NCI-H1092 treated with DMSO at 0.1 percent for 48 hours (cell line): ENCODE data around the gene MYOCD.
A peak's percentile ranks its signal among the peaks of the same experiment; 100 is the strongest.

Source experiments
- DNase-seq: peaks from one replicate; lab custom pipeline; 2025; lab: John Stamatoyannopoulos, UW

MYOCD gene

DNA sequence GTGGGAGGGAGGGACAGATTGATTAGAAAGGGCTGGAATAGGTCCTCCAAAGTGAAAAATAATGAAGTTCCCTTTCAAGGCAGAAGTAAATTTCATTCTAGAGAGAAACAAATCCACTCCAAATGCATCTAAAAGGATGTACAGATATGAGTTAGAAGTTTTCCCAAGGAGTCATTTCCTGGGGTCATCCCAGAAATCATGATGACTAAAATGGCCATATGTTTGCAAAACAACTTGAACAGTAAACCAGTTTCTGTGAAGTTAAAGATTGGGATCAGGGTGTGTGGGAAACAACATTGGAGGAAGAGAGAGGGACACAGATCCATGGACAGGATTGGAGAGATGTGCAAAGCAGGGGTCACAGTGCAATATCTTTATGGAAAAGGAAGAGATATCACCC lies 91.1 kb downstream of the MYOCD start:
- DNase-seq, result no peak

DNA sequence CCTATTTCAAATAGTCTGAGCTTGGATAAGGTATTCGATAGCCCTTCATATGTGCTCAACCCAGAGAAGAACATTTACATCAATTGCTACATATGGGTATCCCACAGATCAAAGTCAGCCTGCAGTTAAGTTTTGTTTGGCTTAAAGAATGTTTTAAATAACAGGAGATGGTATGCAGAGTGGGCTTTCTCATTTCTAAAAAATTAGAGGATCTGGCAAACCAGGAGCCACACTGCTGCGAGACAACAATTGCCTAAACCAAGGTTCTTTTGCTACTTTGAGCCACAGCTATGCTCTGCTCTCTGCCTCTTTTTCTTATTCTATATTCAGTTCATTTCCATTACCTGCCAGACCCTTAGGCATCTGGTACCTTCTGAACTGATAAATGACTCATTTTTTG lies 93.4 kb downstream of the MYOCD start:
- DNase-seq, result no peak

DNA sequence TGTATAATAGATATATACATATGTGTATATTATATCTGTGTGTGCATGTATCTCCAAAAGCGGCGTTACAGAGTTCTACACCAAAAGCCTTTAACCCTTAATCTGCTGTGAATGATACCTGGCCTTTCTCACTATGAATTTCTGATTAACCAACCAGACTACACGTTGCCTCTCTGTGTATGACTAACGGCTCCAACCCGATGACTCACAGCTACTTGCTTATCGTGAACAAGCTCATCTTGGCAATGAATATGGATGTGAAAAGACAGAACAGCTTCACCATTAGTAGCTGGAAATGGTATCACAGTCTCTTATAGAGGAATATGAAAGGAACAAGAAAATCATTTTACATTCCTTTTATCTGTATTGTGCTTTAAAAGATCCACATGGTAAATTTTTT lies 99.9 kb downstream of the MYOCD start:
- DNase-seq, result no peak

DNA sequence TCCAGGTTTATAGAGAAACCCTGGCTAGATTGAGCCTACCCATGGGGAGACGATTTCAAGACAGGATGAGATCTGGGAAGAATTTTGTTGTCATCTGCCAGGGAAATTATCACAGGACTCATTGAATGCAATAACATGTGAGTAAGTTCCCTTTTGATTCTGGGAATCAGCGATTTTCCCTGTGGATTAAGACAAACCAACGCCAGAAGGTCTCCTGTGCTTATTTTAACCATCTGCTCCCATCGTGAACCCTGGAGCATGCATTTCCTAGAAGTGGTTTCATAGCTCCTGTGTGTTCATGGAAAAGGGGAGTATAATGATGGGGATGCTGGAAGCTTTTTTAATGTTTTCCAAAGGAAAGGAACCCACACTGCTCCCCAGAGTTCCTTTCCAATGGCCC lies 102.6 kb downstream of the MYOCD start:
- no peak for DNase-seq

DNA sequence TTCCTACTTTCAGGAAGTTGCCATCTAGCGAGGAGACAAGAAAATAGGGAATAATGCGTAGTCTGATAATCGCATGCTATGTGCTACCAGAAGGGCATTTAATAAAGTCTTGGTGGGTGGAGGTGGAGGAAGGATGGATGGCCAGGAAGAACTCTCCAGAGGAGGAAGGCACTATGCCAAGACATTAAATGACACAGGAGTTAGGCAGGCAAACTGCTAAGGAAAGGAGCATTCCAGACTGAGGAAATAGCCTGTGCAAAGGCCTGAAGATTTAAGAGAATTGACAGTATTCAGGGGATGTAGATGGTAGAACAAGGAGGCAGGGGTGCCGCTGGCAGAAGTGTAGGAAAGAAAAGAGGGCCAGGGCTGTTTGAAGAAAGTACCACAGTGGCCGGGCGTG lies 104.3 kb downstream of the MYOCD start:
- DNase-seq, result no peak

DNA sequence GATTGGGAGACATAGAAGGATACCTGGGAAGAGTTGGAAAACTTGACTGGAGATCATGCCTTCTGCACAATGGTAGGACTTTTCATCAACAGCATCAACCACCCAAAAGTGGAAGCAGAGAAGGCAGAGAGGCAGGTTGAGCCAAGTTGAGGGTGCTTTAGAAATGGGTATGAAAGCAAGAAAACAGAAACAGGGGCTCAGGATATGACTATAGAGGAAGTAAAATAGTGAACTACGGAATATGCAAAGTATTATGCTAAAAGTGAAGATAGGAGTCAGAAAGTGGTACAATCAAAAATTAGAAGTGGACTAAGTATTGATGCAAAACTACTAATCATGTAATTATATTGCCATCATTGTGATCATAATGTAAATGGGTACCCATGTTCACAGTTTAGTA lies 107.5 kb downstream of the MYOCD start:
- DNase-seq, result no peak

DNA sequence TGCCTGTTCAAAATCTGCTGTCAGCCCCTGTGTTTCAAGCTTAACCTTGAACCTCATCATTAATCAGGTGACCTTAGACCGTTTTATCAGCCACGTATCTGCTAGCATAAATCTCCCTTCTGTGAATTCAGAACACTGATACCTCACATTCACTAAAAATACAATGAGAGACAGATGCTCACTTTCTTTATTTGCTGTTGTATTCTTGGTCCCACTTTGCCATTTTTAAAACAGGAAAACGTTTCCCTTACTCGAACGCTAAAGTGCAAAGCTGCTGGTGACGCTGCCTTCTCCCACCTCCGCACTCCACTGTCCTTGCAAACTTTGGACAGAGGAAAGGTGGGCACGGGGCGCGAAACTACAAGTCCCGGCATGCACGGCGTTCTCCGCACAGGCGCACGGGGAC lies 123.4 kb downstream of the MYOCD start:
- no peak for DNase-seq

DNA sequence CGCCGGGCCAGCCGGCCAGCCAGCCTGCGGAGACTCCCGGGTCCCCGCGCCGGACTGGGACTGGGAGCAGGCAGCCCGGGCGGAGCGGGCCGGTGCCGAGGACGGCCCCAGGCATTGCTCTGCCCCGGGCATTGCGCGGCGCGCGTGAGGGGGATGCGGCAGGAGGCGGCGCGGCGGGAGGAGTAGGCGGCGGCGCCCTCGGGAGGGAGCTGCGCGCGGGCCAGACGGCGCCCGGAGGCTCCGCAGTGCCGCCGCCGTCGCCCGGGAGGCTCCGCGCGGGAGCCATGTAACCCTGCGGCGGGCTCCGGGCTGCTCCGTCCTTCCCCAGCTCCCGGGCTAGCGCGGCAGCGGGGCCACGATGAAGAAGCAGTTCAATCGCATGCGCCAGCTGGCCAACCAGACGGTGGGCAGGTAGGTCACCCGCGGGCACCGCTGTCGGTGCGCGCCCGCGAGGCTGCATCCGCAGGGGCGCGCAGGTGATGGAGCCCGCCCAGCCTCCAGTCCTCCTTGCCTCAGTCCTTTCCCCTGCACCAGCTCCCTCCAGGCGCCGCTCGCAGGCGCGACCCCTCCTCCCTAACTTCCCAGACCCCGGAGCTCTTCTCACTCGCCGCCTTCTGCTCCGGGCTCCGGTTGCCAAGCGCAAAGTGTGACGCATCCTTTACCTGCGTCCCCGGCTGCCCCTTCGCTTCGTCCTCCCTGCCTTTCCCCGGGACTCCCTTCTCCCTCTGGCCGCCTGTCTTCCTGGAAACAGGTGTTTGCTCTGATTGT lies 124.0 kb downstream of the MYOCD start, which contains the start of gene ARHGAP44:
TSS of gene ARHGAP44 (plus strand) at position 18 of the 768 bp plus-strand sequence. CDS start at position 359, 341 bp downstream.
- DNase-seq, result peak; percentile 1

DNA sequence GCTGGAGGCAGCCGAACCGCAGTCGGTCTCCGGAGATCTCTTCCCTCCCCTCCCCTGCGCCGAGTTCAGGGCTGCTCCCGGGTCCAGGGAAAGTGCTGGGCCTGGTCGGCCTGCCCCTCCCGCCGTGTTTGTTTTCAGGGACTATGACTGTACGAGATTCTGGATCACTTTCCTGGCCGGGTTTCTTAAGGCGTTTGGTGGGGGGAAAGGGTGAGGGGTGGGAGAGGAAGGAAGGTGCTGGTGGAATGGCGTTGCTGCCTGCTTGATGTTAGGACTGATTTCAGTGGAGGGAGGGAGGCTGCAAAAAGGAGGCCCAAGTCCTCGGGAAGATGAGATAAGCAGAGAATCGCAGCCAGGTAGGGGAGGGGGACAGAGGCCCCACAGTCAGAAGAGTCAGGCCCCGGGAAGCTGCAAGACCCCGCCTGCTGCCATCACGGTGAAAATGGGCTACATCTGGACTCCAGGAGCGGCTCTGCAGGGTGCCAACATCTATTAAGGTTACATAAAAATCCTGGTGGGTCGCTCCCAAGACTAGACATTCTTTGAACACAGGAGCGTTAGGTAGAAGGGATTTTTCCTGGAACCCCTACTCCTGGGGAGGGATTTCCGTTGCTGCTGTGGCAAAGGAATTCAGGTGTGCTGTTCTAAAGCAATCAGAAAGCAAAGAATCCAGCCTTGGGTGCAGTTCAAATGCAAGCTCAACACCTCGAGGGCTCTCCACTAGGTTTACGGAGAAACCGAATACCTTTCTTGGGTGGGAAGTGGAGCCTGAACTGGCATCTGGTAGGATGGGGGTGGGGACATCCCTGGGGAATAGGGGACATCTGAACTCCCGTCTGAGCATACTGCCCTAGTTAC lies 124.8 kb downstream of the MYOCD start:
- no peak for DNase-seq

DNA sequence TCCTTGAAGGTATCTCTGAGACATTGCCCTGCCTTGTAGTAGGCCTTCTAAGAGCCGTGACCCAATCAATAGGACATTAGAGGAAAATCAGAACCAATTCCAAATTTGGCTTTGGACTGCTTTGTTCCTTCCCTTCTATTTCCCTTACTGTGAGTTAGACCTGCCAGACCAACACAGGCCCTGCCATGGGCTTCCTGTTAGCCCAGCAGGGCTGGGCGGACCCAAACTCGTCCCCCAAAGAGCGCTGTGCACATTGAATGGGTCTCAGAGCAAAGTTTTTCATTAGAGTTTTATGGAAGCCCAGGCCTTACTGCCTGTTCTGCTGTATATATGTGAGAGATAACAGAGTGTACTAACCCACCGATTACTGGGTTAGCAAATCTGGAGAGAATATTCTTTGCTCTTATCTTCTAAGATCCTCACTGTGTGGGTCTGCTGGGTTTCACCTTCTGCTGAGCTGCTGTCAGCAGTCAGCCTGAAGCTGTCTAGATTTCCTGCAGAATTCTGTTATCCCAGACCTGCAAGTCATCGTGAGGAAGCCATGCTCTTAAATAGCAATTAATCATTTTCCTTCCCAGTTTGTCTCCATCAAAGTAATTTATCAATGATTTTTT lies 129.3 kb downstream of the MYOCD start:
- DNase-seq, result no peak

DNA sequence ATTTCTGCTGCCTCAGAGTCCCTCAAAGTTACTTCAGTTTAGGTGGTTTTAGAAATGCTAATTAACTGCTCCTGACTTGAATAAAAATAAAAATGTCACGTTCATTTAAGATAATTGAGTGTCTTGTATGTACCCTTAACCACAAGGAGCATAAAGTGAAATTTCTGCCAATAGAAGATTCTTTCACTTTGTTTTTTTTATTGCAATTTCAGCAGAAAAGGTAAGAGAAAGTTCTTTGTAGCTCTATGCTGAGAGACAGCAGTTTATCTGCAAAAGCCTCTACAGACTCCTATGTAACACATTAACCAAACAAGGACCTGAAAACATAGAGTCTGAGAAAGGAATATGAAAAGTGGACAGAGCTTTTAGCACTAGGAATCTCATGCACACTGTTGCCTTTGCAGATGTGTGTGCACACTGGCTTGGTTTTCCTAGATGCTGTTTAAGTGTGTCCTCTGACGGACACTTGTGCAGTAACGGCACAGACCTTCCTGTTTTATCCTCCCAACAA lies 135.2 kb downstream of the MYOCD start:
- DNase-seq, result no peak

DNA sequence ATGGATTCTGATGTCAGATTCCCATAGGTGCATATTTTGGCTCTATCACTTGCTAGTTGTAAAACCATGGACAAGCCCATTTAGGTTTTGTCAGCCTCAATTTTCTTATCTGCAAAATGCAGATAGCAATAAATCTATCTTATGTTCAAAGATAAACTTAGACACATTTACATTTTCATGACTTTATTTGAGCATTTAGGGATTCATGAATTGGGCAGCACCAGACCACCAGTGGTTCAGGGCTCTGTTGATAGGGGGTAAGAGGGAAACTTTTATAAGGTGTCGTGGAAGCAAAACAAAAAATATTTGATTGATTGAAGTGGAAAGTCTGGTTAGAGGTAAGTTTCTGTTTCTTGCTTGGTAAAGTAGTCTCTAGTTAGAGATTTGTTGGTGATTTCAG lies 140.9 kb downstream of the MYOCD start:
- no peak for DNase-seq

DNA sequence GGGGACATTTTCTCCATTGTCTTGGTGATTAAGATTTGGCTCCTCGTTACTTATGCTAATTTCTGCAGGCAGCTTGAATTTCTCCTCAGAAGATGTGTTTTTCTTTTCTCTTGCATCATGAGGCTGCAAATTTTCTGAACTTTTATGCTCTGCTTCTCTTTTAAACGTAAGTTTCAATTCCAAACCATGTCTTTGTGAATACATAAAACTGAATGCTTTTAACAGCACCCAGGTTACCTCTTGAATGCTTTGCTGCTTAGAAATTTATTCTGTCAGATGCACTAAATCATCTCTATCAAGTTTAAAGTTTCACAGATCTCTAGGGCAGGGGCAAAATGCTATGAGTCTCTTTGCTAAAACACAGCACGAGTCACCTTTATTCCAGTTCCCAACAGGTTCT lies 143.0 kb downstream of the MYOCD start:
- DNase-seq, result no peak

DNA sequence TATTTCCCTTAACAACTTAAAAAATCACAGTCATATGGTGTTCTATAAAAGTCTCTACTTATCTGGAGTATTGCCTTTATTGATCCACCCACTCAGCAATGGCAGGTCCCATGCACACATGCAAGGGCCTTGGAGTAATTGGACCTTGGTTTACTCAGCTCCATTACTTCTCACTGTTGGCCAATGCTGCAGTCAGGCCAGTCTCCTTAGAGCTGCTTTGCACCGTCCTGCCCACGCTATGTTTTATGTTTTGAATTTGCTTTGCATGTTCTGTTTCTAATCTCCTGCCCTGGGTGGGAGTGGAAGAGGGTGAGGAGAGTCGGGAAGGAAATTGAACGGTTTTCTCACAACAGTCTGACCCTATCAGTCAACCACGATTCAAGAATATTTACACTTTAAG lies 147.2 kb downstream of the MYOCD start:
- no peak for DNase-seq

DNA sequence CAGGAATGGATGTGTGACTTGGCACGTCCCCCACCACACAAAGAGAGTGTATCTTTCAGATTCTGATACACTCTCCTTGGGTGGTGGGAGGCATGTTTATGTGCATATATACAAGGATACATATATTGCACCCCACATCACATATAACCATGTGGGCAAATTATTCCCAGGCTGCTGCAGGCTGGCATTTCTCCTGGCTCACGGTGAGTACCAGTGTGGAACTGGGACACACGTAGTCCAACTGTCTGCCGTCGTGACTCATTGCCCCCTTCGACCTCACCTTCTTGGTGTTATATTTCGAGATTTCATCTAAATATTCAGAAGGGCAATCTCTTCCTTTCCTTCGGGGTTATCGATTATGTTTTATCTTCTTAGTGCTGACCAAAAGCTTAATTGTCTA lies 148.0 kb downstream of the MYOCD start:
- DNase-seq, result no peak

DNA sequence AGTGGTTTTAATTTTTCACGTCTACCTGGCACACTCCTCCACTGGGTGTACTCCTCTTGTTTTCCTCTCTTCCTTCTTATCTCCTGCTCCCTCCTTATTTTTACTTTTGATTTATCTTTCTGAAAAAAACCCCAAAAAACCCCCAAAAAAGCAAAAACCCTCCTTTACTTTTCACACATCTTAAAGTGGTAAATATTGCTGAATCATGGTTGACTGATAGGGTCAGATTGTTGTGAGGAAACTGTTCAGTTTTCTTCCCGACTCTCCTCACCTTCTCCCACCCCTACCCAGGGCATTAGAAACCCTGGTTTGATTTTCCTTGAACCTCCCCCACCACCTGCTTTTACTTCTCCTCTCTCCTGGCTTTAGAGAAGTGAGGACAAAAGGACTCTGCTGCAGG lies 149.0 kb downstream of the MYOCD start:
- no peak for DNase-seq

DNA sequence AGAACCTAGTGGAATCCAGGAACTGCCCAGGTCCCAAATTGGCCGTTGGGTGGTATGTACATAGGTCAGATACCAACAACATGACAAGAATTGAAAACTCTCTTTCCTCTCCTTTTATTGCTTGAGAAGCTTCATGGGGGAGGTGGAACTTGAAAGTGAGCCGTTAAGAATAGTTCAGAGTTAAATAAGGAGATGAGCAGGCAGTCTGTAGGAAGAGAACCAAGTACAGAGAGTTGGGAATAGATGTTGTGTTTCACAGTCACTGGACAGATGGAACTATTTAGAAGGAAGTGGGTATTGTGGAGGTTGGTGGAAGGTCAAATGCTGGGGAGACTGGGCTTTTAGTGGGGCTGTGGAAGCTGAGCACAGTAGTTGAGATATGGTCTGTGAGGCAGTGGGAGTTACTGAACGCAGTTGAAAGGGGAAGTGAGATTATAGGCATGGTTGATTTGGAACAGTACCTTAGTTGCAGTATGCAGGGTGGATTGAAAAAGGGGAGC lies 150.0 kb downstream of the MYOCD start:
- DNase-seq, result no peak
